Keratinocyte (primary cell): ENCODE measurements around the gene STRN4.

Experiments used
- CTCF ChIP-seq, 3 experiments: IDR thresholded peaks in 1 of 3; conservative IDR thresholded peaks in 1 of 3; optimal IDR thresholded peaks in 1 of 3; 2 replicates in 2 of 3; 3 replicates in 1 of 3; pipeline versions ENCODE3 to v1.5.1; 2011; ENCODE audit warnings: low read length in 3 of 3, mild to moderate bottlenecking in 3 of 3, moderate library complexity in 2 of 3, control low read depth in 1 of 3, inconsistent platforms in 1 of 3; ENCODE audit not compliant: insufficient read depth in 2 of 3; ENCODE audit errors: extremely low read depth in 1 of 3
- EZH2 ChIP-seq: IDR thresholded peaks from one replicate; pipeline ENCODE4 v1.6.1; 2012; ENCODE audit warnings: inconsistent platforms, mild to moderate bottlenecking, low read length, moderate library complexity

- TF ChIP-seq CTCF (optimal IDR thresholded peaks at IDR 0.05 in 1 of 3, IDR thresholded peaks at IDR 0.05 in 1 of 3, conservative IDR thresholded peaks at IDR 0.05 in 1 of 3; ENCODE audit: extremely low read depth in 1 of 3, insufficient read depth in 2 of 3, low read length in 3 of 3) (no peak), EZH2 (no peak)
Measured at GRCh38 chr19:46670813-46671212, 75.4 kb downstream of the STRN4 start.
